NCI-H1694 treated with DMSO at 0.1 percent for 48 hours (cell line): Measurements from ENCODE around the gene GNG13.
"Not testable (repeated sequence)": the region's sequence is repeated elsewhere in the genome, so short reads cannot be mapped to it uniquely, and the experiment has no call there.

ENCODE experiments used
- DNase-seq: peaks from one replicate; lab custom pipeline; 2025; lab: John Stamatoyannopoulos, UW

GNG13 gene

GRCh38 chr16:760545-761343 is 39.8 kb downstream of the GNG13 start, which contains the start of gene MSLN:
TSS of gene MSLN (plus strand) at chr16:760734. CDS start at chr16:762681, 1,947 bp downstream.
- DNase-seq = no peak

GRCh38 chr16:760065-760464 is 40.5 kb downstream of the GNG13 start:
- DNase-seq = no peak

GRCh38 chr16:759110-759910 is 41.2 kb downstream of the GNG13 start:
- DNase-seq = no peak

- no peak for DNase-seq
Observed at GRCh38 chr16:756428-756827, 44.1 kb downstream of the GNG13 start.

GRCh38 chr16:754656-755055 is 45.9 kb downstream of the GNG13 start:
- no peak for DNase-seq

GRCh38 chr16:754121-754607 is 46.4 kb downstream of the GNG13 start:
- not testable (repeated sequence) for DNase-seq

- DNase-seq = no peak
Observed at GRCh38 chr16:752007-752312, 48.6 kb downstream of the GNG13 start.

- no peak for DNase-seq
Observed at GRCh38 chr16:751152-752006, 49.2 kb downstream of the GNG13 start.

GRCh38 chr16:750485-750884 is 50.0 kb downstream of the GNG13 start:
- no peak for DNase-seq

- DNase-seq = no peak
Observed at GRCh38 chr16:749010-749409, 51.5 kb downstream of the GNG13 start.
